Endothelial cell of umbilical vein (primary cell): ENCODE data around the gene SLC2A1. TPM values are rescaled to one million over a fixed set of nuclear protein-coding genes. Genes with fewer than 3 reads are reported as not detected.

Source experiments
- BruUV-seq: library from RNA; stranded (reverse); fragments of 400-500 nt; replicated peaks from 2 replicates; lab custom pipeline; 2021; lab: Mats Ljungman, UMichigan
- CTCF ChIA-PET: fragments of 300-600, 350-600 bp; sonication (Branson Sonifier 250); formaldehyde crosslinking; loops from one replicate; lab custom pipeline; 2021; ENCODE audit warnings: antibody characterized with exemption, inconsistent platforms; lab: Charles Lee
- POLR2A ChIA-PET: fragments of 300-600, 350-600 bp; sonication (Branson Sonifier 250); formaldehyde crosslinking; loops from one replicate; lab custom pipeline; 2021; ENCODE audit warnings: antibody characterized with exemption, inconsistent platforms; lab: Charles Lee
- DNase-seq: peaks from one replicate; pipeline ENCODE4 v3.0.0-alpha.2; 2011; ENCODE audit warnings: low read depth, low spot score
- FAIRE-seq: peaks from 2 replicates; lab custom pipeline; 2011; peaks lifted over from hg19 to GRCh38; lab: Jason Lieb, UNC
- H2AFZ ChIP-seq: 2 replicates; pipeline ENCODE4 v1.6.0; 2012; ENCODE audit warnings: low read depth, low read length, control low read depth, inconsistent platforms
- H3K27ac ChIP-seq: 2 replicates; pipeline ENCODE4 v1.5.1; 2011; ENCODE audit warnings: low read depth, mild to moderate bottlenecking, control low read depth, low read length, moderate library complexity; ENCODE audit not compliant: insufficient read depth
- H3K27me3 ChIP-seq, 2 experiments: 2 replicates each; pipeline versions ENCODE4 v1.6.0 to v1.6.1; 2011; ENCODE audit warnings: low read length in 2 of 2, mixed read lengths in 1 of 2; ENCODE audit not compliant: control insufficient read depth in 2 of 2, insufficient read depth in 2 of 2
- H3K36me3 ChIP-seq, 2 experiments: 2 replicates in 1 of 2; 3 replicates in 1 of 2; pipeline ENCODE4 v1.5.1; 2011; ENCODE audit warnings: low read length in 2 of 2, mild to moderate bottlenecking in 1 of 2, moderate library complexity in 1 of 2; ENCODE audit not compliant: control insufficient read depth in 2 of 2, insufficient read depth in 2 of 2; ENCODE audit errors: extremely low read depth in 1 of 2
- H3K4me1 ChIP-seq: 3 replicates; pipeline ENCODE4 v1.5.1; 2011; ENCODE audit warnings: mild to moderate bottlenecking, low read length; ENCODE audit not compliant: control insufficient read depth, insufficient read depth; ENCODE audit errors: extremely low read depth
- H3K4me2 ChIP-seq: 2 replicates; pipeline ENCODE4 v1.6.1; 2011; ENCODE audit warnings: low read length, control low read depth, mixed read lengths; ENCODE audit not compliant: insufficient read depth
- H3K4me3 ChIP-seq, 3 experiments: fragments of 200-600 bp in 1 of 3; sonication (generic), shearing (Covaris generic) in 1 of 3; replicated peaks in 1 of 3; 2 replicates each; pipeline ENCODE4 v1.5.1; 2011 to 2016; ENCODE audit warnings: control low read depth in 3 of 3, low read length in 3 of 3, mild to moderate bottlenecking in 2 of 3, inconsistent platforms in 1 of 3, low read depth in 1 of 3, moderate library complexity in 1 of 3; ENCODE audit not compliant: insufficient read depth in 1 of 3
- H3K79me2 ChIP-seq: 2 replicates; pipeline ENCODE4 v1.6.0; 2012; ENCODE audit warnings: low read length, inconsistent platforms; ENCODE audit not compliant: control insufficient read depth, insufficient read depth
- H3K9ac ChIP-seq: replicated peaks from 2 replicates; pipeline ENCODE3; 2011; ENCODE audit warnings: low read length, control low read depth; ENCODE audit not compliant: insufficient read depth; ENCODE audit errors: extremely low read depth
- H3K9me1 ChIP-seq: replicated peaks from 3 replicates; pipeline ENCODE4 v1.6.0; 2011; ENCODE audit warnings: mild to moderate bottlenecking, low read length; ENCODE audit not compliant: control insufficient read depth, insufficient read depth; ENCODE audit errors: extremely low read depth
- H3K9me3 ChIP-seq: replicated peaks from 2 replicates; pipeline ENCODE4 v1.5.1; 2012; ENCODE audit warnings: low read length, inconsistent platforms; ENCODE audit not compliant: control insufficient read depth, insufficient read depth
- H4K20me1 ChIP-seq: replicated peaks from 2 replicates; pipeline ENCODE3; 2011; ENCODE audit warnings: mild to moderate bottlenecking, low read length; ENCODE audit not compliant: control insufficient read depth, insufficient read depth; ENCODE audit errors: extremely low read depth
- EZH2 ChIP-seq: IDR thresholded peaks from 2 replicates; pipeline ENCODE4 v1.6.1; 2012; ENCODE audit warnings: borderline replicate concordance, low read depth, mild to moderate bottlenecking, moderate library complexity, low read length, inconsistent platforms; ENCODE audit not compliant: severe bottlenecking
- FOS ChIP-seq: IDR thresholded peaks from 2 replicates; pipeline ENCODE4 v1.6.1; 2011; ENCODE audit warnings: mild to moderate bottlenecking, low read length, moderate library complexity, borderline replicate concordance; ENCODE audit not compliant: insufficient read depth
- GATA2 ChIP-seq: IDR thresholded peaks from 2 replicates; pipeline ENCODE4 v1.7.0; 2011; ENCODE audit warnings: low read depth, mild to moderate bottlenecking, moderate library complexity, mixed read lengths, low read length; ENCODE audit not compliant: insufficient read length, insufficient read depth
- JUN ChIP-seq: IDR thresholded peaks from 2 replicates; pipeline ENCODE4 v1.6.1; 2011; ENCODE audit warnings: borderline replicate concordance, low read depth; ENCODE audit not compliant: insufficient read length, insufficient read depth
- MYC ChIP-seq: IDR thresholded peaks from one replicate; pipeline ENCODE4 v1.6.1; 2011; ENCODE audit warnings: mild to moderate bottlenecking, low read depth, low read length
- POLR2A ChIP-seq: IDR thresholded peaks from 2 replicates; pipeline ENCODE4 v1.6.1; 2012; ENCODE audit warnings: low read depth, mild to moderate bottlenecking, control low read depth, low read length
- POLR2AphosphoS5 ChIP-seq: IDR thresholded peaks from 2 replicates; pipeline ENCODE4 v1.6.1; 2012; ENCODE audit warnings: low read depth, mild to moderate bottlenecking, control low read depth, low read length, moderate library complexity; ENCODE audit not compliant: insufficient read depth
- dilution Hi-C: fragments of 300-500 bp; cut with MboI; formaldehyde crosslinking; loops from one replicate; pipeline ENCODE4 v1.15.0; 2019; ENCODE audit warnings: low sequenced_read_pairs; ENCODE audit not compliant: extremely low pct_ligation_motif_present
- intact Hi-C: fragments of 100-400 bp; cut with micrococcal nuclease; formaldehyde crosslinking; loops from one replicate; pipeline ENCODE4 v1.10.0; 2022
- polyA plus RNA-seq, 4 experiments: library from polyadenylated mRNA; depleted of rRNA in 3 of 4; stranded (reverse) in 3 of 4; unstranded in 1 of 4; fragments of >200 nt; gene quantifications; 2 replicates each; pipeline versions ENCODE4 v1.2.1 to v1.2.3, GENCODE V29; 2011 to 2012; ENCODE audit warnings: missing spikeins in 1 of 4
- total RNA-seq: library from RNA; stranded (reverse); gene quantifications from 2 replicates; pipeline ENCODE4 v1.2.3, GENCODE V29; 2021
- TF ChIP-seq, protein P1 (sequence below), 2 donors: IDR thresholded peaks; 1 replicate in 1 of 2; 2 replicates in 1 of 2; pipeline ENCODE4 v1.5.1; 2011; ENCODE audit warnings: low read length in 2 of 2, mild to moderate bottlenecking in 2 of 2, moderate library complexity in 2 of 2, control low read depth in 1 of 2, inconsistent platforms in 1 of 2, low read depth in 1 of 2; ENCODE audit not compliant: insufficient read depth in 1 of 2; ENCODE audit errors: extremely low read depth in 1 of 2
- TF ChIP-seq, protein P2 (sequence below): IDR thresholded peaks from 2 replicates; pipeline ENCODE4 v1.6.1; 2011; ENCODE audit not compliant: insufficient read depth, insufficient read length

The SLC2A1 gene
- total and polyA plus RNA-seq, 2 donors (not counting 3 experiments of a cell fraction or from before 2014, with no cell fraction given): 42.2 to 46.5 TPM

- H3K36me3 ChIP-seq: no peaks in the 10 kb centered on the region
- H2AFZ ChIP-seq: no peak overlapping the region
- no peaks in the 10 kb centered on the region for H3K27me3 ChIP-seq
- no peaks in the 10 kb centered on the region for H3K9me3 ChIP-seq
- BruUV-seq: no TSS peak
- H3K4me1 ChIP-seq: peaks cover 16% of the 10 kb centered on the region
- CTCF ChIA-PET: interaction anchor here (1.6 to 5.7 kb wide), 2 partner anchors 48 to 113 kb away, joined by 6 to 23 read pairs; no protein-coding TSS in a partner anchor
- dilution Hi-C loops: no loop called here
- DNase-seq: no peak
- no peak overlapping the region for H3K4me2 ChIP-seq
- no peaks in the 10 kb centered on the region for H3K9me1 ChIP-seq
- H3K9ac ChIP-seq: no peak overlapping the region
- TF ChIP-seq JUN (no peak), EZH2 (no peak), GATA2 (no peak), FOS (no peak), POLR2A (no peak), MYC (no peak), POLR2AphosphoS5 (no peak)
- TF ChIP-seq, protein P1, sequence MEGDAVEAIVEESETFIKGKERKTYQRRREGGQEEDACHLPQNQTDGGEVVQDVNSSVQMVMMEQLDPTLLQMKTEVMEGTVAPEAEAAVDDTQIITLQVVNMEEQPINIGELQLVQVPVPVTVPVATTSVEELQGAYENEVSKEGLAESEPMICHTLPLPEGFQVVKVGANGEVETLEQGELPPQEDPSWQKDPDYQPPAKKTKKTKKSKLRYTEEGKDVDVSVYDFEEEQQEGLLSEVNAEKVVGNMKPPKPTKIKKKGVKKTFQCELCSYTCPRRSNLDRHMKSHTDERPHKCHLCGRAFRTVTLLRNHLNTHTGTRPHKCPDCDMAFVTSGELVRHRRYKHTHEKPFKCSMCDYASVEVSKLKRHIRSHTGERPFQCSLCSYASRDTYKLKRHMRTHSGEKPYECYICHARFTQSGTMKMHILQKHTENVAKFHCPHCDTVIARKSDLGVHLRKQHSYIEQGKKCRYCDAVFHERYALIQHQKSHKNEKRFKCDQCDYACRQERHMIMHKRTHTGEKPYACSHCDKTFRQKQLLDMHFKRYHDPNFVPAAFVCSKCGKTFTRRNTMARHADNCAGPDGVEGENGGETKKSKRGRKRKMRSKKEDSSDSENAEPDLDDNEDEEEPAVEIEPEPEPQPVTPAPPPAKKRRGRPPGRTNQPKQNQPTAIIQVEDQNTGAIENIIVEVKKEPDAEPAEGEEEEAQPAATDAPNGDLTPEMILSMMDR (IDR thresholded peaks at IDR 0.05; ENCODE audit: extremely low read depth in 1 of 2, insufficient read depth in 1 of 2, low read depth in 1 of 2, low read length in 2 of 2): no peak
- TF ChIP-seq, protein P2, sequence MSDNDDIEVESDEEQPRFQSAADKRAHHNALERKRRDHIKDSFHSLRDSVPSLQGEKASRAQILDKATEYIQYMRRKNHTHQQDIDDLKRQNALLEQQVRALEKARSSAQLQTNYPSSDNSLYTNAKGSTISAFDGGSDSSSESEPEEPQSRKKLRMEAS: no peak
- no peaks in the 10 kb centered on the region for H4K20me1 ChIP-seq
- FAIRE-seq: no peak
- H3K27ac ChIP-seq: no peak overlapping the region
- POLR2A ChIA-PET: no interaction called here
- intact Hi-C loops: no loop called here
- H3K79me2 ChIP-seq: peaks cover 12% of the 10 kb centered on the region
- H3K4me3 ChIP-seq: no peak overlapping the region
Observed at GRCh38 chr1:42960566-42961311, 2.1 kb upstream of the SLC2A1 start.
